OCI-LY3 (cell line): ENCODE data around the gene GKN1.

Source experiments
- H2AFZ ChIP-seq: fragments of 200-600, 300-600 bp; shearing (Covaris generic); 2 replicates; pipeline ENCODE4 v1.6.0; 2014; ENCODE audit warnings: antibody characterized with exemption, low read depth, low read length
- H3K27ac ChIP-seq: fragments of 200-600, 300-600 bp; sonication (generic); 2 replicates; pipeline ENCODE4 v1.5.1; 2014; ENCODE audit warnings: mild to moderate bottlenecking, low read length, moderate library complexity, mixed read lengths
- H3K27me3 ChIP-seq: fragments of 200-600, 300-600 bp; sonication (generic); 2 replicates; pipeline ENCODE4 v1.6.1; 2014; ENCODE audit warnings: low read depth, low read length, mixed read lengths
- H3K36me3 ChIP-seq: fragments of 200-600, 300-600 bp; sonication (generic); replicated peaks from 2 replicates; pipeline ENCODE3; 2014; ENCODE audit warnings: low read depth, low read length, mixed read lengths
- H3K4me1 ChIP-seq: fragments of 300-600, 200-600 bp; sonication (generic); 2 replicates; pipeline ENCODE4 v1.6.1; 2014; ENCODE audit warnings: low read length, mixed read lengths
- H3K4me2 ChIP-seq: fragments of 200-600, 300-600 bp; sonication (generic); 2 replicates; pipeline ENCODE4 v1.6.1; 2014; ENCODE audit warnings: low read length, mixed read lengths
- H3K4me3 ChIP-seq: fragments of 300-600, 200-600 bp; sonication (generic); 2 replicates; pipeline ENCODE4 v1.5.1; 2014; ENCODE audit warnings: antibody characterized with exemption, mild to moderate bottlenecking, low read length, moderate library complexity
- H3K79me2 ChIP-seq: fragments of 300-600, 200-600 bp; shearing (Covaris generic); 2 replicates; pipeline ENCODE4 v1.6.1; 2014; ENCODE audit warnings: mild to moderate bottlenecking, low read length, mixed read lengths
- H3K9ac ChIP-seq: fragments of 300-600, 200-600 bp; shearing (Covaris generic); 2 replicates; pipeline ENCODE4 v1.6.0; 2014; ENCODE audit warnings: mild to moderate bottlenecking, low read length, moderate library complexity
- H3K9me3 ChIP-seq: fragments of 200-600, 300-600 bp; shearing (Covaris generic); 2 replicates; pipeline ENCODE4 v1.6.1; 2014; ENCODE audit warnings: low read length, mixed read lengths; ENCODE audit not compliant: insufficient read depth
- H4K20me1 ChIP-seq: fragments of 200-600, 300-600 bp; sonication (generic); 2 replicates; pipeline ENCODE4 v1.6.1; 2016; ENCODE audit warnings: low read length, mixed read lengths; ENCODE audit not compliant: insufficient read depth
- CTCF ChIP-seq: fragments of 200-600, 300-600 bp; sonication (generic); IDR thresholded peaks from 2 replicates; pipeline ENCODE4 v1.5.1; 2014; ENCODE audit warnings: antibody characterized with exemption, low read length, low read depth
- EZH2phosphoT487 ChIP-seq: fragments of 200-600 bp; shearing (Covaris generic); IDR thresholded peaks from 2 replicates; pipeline ENCODE4 v1.6.1; 2018; ENCODE audit warnings: antibody characterized with exemption, mixed run types, low read depth

The GKN1 gene

GRCh38 chr2:68992933-68993332 is 18.5 kb downstream of the GKN1 start:
- H3K27me3 ChIP-seq, result peaks cover 19% of the 10 kb centered on the region
- H3K36me3 ChIP-seq, result no peaks in the 10 kb centered on the region
- H3K4me2 ChIP-seq, result no peak overlapping the region
- H3K9me3 ChIP-seq, result no peaks in the 10 kb centered on the region
- H3K4me1 ChIP-seq, result no peaks in the 10 kb centered on the region
- H3K9ac ChIP-seq, result no peak overlapping the region
- H4K20me1 ChIP-seq, result no peaks in the 10 kb centered on the region
- no peak overlapping the region for H3K27ac ChIP-seq
- no peak overlapping the region for H2AFZ ChIP-seq
- H3K79me2 ChIP-seq, result no peaks in the 10 kb centered on the region
- TF ChIP-seq EZH2phosphoT487, result no peak
- TF ChIP-seq CTCF, result no peak
- H3K4me3 ChIP-seq, result no peak overlapping the region

GRCh38 chr2:68993660-68994059 is 19.2 kb downstream of the GKN1 start:
- Histone ChIP-seq H3K79me2 (no peaks in the 10 kb centered on the region), H3K4me3 (no peak overlapping the region), H3K4me2 (no peak overlapping the region), H3K4me1 (no peaks in the 10 kb centered on the region), H3K9ac (no peak overlapping the region), H3K27me3 (peaks cover 19% of the 10 kb centered on the region), H3K36me3 (no peaks in the 10 kb centered on the region), H3K27ac (no peak overlapping the region), H4K20me1 (no peaks in the 10 kb centered on the region), H2AFZ (no peak overlapping the region), H3K9me3 (no peaks in the 10 kb centered on the region)
- TF ChIP-seq CTCF, result no peak

GRCh38 chr2:68994864-68995263 is 20.4 kb downstream of the GKN1 start:
- Histone ChIP-seq H4K20me1 (no peaks in the 10 kb centered on the region), H3K9me3 (no peaks in the 10 kb centered on the region), H3K4me1 (no peaks in the 10 kb centered on the region), H2AFZ (no peak overlapping the region), H3K79me2 (no peaks in the 10 kb centered on the region), H3K9ac (no peak overlapping the region), H3K27ac (no peak overlapping the region), H3K27me3 (peaks cover 19% of the 10 kb centered on the region), H3K4me3 (no peak overlapping the region), H3K36me3 (no peaks in the 10 kb centered on the region), H3K4me2 (no peak overlapping the region)
- TF ChIP-seq CTCF (no peak), EZH2phosphoT487 (no peak)

- H3K79me2 ChIP-seq, result no peaks in the 10 kb centered on the region
- H3K4me1 ChIP-seq, result no peaks in the 10 kb centered on the region
- H3K36me3 ChIP-seq, result no peaks in the 10 kb centered on the region
- H3K4me2 ChIP-seq, result no peak overlapping the region
- H3K9ac ChIP-seq, result no peak overlapping the region
- H3K4me3 ChIP-seq, result no peak overlapping the region
- no peak overlapping the region for H2AFZ ChIP-seq
- no peak overlapping the region for H3K27ac ChIP-seq
- no peaks in the 10 kb centered on the region for H4K20me1 ChIP-seq
- peaks cover 14% of the 10 kb centered on the region for H3K27me3 ChIP-seq
- TF ChIP-seq CTCF (no peak), EZH2phosphoT487 (no peak)
- no peaks in the 10 kb centered on the region for H3K9me3 ChIP-seq
Observed at GRCh38 chr2:68995916-68996315, 21.5 kb downstream of the GKN1 start.
